ENCODE data around the gene ABHD17C.

ABHD17C gene

DNA sequence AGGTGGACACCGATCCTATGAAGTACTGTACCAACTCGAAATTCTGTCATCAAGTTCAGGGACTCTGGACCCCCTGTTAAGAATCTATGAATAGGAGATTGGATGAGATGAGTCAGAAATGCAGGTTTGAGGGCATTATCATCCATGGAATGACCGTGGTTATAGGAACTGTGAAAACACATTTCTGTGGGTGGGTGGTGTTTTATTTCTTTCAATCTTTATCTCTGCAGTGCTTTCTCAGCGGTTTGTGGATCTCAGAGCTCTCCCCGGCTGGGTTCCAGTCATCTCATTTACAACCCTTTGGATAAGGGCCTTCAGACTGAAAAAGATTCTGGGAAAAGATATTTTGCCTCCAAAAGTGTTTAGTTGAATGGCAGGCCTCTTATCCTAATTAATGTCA lies 5.4 kb upstream of the ABHD17C start:
- DNase-seq (ENCODE audit: low spot score): no peak

DNA sequence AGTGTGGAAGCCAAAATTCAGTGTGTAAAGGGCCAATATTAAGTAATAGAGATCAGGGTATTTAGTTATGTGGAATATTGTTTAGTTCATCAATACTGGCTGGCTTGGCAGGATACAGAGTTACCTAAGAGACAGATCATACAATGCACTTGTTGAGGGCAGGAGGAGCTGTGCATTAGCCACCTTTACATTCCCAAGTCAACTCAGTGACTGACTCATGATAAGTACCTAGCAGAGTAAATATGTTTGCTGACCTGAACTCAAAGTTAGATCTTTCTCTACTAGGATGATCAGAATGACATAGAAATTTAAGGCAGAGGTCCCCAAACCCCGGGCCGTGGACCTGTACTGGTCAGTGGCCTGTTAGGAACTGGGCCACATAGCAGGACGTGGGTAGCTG lies 3.5 kb upstream of the ABHD17C start:
- DNase-seq (ENCODE audit: low spot score): no peak

- DNase-seq (ENCODE audit: low spot score): peak; percentile 16
These were observed 1.2 kb upstream of the ABHD17C start for GRCh38 chr15:80693682-80694610.

DNA sequence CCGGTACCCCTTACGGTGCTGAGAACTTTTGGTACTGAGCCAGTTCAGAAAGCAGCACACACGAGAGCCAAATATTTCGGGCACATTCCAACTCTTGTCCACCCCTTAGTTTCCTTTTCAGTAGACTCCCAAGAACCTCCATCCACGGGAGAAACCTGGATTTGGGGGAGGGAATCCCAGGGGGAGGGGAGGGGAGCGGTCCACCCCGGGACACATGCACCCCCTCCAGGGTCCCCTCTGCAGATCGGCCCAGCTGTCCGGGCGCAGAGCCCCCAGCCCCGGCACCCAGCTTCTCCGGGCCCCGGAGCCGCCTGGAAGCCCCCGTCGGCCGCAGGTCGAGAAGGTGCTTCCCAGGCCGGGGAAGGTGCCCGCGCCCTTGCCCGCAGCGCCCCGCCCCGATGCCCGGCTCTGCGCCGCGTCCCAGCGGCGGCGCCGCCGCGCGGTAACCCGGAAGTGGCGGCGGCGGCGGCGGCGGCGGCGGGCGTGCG lies 455 bp upstream of the ABHD17C start:
- DNase-seq (ENCODE audit: low spot score): peak; percentile 64

- DNase-seq (ENCODE audit: low spot score): peak; percentile 38
These were observed 976 bp downstream of the ABHD17C start for GRCh38 chr15:80695911-80696661.

- DNase-seq (ENCODE audit: low spot score): no peak
These were observed 2.1 kb downstream of the ABHD17C start for GRCh38 chr15:80697075-80697685.

DNA sequence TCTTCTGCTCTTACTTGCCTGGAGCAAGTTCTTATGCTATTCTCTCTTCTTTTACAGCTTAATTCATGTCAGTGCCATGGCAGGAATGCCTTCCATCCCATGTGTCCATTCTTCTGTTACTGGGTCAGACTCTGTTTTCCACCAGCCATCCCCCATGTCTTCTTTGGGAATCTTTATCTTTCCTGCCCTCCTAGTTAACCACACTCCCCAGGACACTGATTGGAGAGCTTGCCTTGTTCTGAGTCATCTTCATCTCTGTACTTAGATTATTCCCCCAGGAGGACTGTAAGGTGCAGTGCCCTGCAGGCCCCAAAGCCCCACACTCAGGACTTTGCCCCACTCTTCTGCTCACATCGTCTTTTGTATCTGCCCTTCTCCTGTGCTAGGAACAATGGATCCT lies 3.6 kb downstream of the ABHD17C start:
- DNase-seq (ENCODE audit: low spot score): no peak

GRCh38 chr15:80699981-80700380 lies 4.9 kb downstream of the ABHD17C start:
- DNase-seq (ENCODE audit: low spot score): no peak

DNA sequence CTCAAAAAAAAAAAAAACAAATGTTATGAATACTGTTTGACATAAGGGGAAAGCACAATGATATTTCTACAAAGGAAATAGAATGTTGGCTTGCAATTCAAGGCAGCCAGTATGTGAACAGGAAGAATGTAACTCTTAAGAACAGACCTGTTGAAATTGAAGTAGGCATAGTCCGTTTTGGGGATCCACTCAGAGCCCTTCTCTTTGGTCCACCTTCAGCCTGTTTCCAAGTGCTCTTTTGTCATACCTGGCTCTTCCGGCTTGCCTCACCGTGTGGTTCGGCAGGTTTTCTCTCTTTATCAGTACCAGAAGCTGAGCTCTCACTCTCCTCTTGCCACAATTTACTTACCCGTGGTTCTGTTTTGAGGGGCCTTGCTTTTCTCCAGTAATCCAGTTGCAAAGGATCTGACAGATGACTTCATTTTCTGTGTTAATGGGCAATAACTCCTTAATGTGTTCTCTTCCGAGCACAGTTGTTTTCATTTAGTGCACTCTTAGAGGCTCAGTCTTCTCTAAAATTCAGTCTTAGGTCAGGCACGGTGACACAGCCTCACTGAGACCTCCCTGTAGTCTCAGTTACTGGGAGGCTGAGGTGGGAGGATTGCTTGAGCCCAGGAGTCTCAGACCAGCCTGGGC lies 6.7 kb downstream of the ABHD17C start:
- DNase-seq (ENCODE audit: low spot score): no peak

DNA sequence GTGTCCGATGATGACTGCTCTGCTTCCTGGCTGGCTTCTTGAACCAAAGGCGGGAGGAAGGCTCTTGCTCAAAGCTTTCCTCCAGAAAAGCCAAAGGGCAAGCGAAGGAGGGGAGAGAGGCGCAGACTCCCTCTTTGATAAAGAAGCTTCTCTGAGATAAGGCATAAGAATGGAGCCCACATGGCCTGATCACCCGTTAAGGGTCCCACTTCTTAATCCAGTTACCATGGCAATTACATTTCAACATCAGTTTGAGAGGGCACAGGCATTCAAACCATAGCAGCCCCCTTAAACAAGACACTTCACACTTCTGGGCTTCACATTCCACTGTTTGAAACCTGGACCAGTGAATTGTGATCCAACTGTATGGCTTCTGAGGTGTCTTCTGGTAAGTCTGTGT lies 8.0 kb downstream of the ABHD17C start:
- DNase-seq (ENCODE audit: low spot score): no peak

DNA sequence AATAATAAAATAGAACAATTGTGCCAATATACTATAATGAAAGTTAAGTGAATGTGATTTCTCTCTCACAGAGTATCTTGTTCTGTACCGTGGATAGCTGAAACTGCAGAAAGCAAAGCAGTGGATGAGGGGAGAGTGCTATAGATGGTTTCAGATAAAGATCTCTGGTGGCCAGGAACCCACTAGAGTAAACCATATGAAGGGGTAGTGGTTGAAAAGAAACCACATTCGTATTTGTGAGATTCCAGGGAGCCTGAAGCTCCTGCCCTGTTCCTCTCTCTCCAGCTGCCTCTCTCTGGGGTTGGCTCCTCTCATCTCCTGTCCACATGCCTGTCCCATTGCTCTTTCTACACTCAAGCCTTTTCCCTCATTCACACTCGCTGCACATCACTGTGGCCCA lies 8.9 kb downstream of the ABHD17C start:
- no peak for DNase-seq (ENCODE audit: low spot score)

DNA sequence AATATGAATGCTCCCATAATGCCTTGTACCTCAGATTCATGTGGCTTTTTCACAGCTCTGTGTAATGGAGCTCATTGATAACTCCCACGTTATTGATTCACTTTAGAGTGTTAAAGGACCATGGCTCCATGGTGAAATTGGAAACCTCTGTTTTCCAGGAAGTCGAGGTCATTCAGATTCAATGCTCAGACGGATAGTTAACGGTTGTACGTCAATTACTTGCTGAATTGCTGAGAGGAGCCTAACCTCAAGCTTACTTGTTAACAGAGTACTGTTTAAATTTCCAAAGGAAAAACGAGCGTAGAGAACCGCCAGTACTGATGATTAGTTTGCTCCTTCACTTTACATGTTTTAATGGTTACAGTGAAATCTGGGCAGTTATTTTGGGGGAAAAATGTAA lies 11.1 kb downstream of the ABHD17C start:
- no peak for DNase-seq (ENCODE audit: low spot score)

- DNase-seq (ENCODE audit: low spot score): no peak
These were observed 14.4 kb downstream of the ABHD17C start for GRCh38 chr15:80709542-80709941.

DNA sequence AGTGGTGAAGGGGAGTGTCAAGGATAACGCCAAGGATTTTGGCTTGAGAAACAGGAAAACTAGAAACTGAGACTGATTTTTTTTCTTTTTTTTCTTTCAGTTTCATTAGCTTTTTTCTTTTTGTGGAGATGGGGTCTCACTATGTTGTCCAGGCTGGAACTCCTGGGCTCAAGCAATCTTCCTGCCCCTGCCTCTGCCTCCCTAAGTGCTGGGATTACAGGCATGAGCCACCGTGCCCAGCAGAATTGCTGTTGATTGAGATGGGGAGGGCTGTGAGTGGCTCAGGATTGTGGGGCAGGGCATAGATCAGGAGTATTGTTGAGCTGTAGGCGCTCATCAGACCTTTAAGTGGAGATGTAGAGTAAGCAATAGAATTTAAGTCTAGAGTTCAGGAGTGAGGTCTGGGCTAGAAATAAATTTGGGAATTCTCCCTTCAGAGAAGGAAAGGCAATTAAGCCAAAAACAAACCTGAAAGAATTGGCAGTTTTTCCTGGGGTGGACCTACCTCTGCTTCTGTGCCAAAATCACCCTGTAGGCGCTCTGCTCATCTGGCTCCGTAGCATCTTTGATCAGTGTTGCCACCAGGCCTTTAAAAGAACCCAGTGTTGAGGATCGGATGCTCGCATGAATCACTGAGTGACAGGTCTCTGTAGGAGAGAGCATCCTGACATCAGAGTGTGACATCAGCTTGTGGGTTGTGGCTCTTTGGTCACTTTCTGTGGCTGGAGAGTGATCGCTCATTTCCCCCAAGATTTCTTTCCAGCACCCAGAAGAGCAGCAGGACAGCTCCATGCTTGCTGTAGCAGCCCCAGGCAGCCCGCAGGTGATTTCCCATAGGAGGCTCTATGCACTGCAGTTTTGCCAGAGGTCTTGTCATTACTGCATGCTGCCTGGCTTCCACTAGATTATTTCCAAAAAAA lies 15.8 kb downstream of the ABHD17C start:
- DNase-seq (ENCODE audit: low spot score): no peak

GRCh38 chr15:80711886-80712285 lies 16.8 kb downstream of the ABHD17C start:
- DNase-seq (ENCODE audit: low spot score): no peak

GRCh38 chr15:80712956-80713355 lies 17.8 kb downstream of the ABHD17C start:
- no peak for DNase-seq (ENCODE audit: low spot score)

GRCh38 chr15:80721476-80721875 lies 26.4 kb downstream of the ABHD17C start:
- no peak for DNase-seq (ENCODE audit: low spot score)

DNA sequence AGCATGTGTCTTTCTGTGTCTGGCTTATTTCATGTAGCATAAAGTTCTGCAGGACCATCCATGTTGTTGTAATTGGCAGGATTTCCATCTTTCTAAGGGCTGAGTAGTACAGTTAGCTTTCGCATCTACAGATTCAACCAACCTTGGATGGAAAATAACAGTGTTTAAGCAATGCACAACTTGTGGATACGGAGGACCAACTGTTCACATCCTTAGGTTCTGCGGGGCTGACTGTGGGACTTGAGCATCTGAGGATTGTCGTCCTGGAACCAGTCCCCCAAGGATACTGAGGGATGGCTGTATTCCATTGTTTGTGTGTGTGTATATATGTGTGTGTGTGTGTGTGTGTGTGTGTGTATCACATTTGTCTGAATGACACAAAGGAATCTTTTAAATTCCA lies 27.7 kb downstream of the ABHD17C start:
- no peak for DNase-seq (ENCODE audit: low spot score)

- no peak for DNase-seq (ENCODE audit: low spot score)
These were observed 32.1 kb downstream of the ABHD17C start for GRCh38 chr15:80727196-80727595.

DNA sequence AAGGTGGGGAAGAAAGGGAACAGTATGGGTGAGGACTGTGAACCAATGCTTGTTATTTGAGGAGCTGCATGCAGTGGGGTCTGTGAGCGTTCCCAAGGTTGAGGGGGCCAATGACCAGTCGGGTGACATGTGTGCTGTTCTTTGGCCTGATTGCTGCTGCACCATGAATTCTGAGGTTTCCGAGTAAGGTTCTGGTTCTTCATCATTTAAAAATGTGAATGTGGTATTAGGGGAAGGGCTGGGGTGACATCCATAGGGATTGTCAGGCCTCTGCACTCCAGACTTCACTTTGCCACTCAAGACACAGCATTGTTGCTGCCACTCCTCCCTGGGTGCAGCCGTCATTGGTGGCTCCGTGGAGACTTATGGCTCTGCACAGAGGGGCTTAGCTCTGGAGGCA lies 32.5 kb downstream of the ABHD17C start:
- no peak for DNase-seq (ENCODE audit: low spot score)

GRCh38 chr15:80730387-80730786 lies 35.3 kb downstream of the ABHD17C start:
- DNase-seq (ENCODE audit: low spot score): no peak

Measured in HuH-7.5 (cell line).